Stimulated activated CD4-positive, alpha-beta T cell treated with anti-CD3 and anti-CD28 coated beads, Interleukin-2, amount 100 ng/mL, for 4 hours (primary cell): ENCODE data around the gene CBFA2T2.
"Not testable (repeated sequence)": the region's sequence is repeated elsewhere in the genome, so short reads cannot be mapped to it uniquely, and the experiment has no call there.

Source experiments
- DNase-seq: peaks from one replicate; pipeline ENCODE4 v3.0.0-alpha.2; 2020; ENCODE audit warnings: low read depth

The CBFA2T2 gene

GRCh38 chr20:33679758-33680485, 190.0 kb downstream of the CBFA2T2 start:
- DNase-seq: no peak

DNA sequence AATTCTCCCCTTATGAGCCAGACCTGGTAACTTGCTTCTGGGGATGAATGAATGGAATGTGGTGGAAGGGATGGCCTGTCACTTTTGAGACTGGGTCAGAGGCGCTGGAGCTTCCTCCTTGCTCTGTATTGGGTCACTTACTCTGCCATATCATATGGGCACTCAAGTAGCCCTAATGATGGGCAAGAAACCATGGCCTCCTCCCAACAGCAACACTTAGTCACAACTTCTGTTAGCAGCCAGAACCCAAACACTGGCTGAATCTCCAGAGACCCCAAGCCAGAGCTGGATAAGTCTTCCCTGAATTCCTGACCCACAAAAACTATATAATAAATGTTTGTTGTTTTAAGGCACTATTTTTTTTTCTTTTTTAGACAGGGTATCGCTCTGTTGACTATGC, 190.8 kb downstream of the CBFA2T2 start:
- DNase-seq: no peak

DNA sequence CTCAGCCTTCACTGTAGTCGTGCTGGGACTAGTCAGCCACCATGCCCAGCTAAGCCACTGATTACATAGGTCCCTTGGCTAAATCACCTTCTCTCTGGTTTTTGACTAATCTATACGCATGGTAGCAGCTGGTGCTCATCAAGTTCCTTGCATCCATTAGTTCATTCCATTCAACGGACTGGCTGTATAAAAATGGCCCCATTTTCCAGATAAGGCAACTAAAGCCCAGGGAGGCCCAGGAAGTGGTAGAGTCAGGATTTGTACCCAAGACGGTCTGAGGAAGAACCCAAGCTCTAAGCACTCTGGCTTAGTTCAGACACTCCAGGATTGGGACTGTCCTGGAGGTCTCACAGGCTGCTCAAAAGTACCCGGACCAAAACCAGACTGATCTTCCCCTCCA, 191.4 kb downstream of the CBFA2T2 start:
- no peak for DNase-seq

DNA sequence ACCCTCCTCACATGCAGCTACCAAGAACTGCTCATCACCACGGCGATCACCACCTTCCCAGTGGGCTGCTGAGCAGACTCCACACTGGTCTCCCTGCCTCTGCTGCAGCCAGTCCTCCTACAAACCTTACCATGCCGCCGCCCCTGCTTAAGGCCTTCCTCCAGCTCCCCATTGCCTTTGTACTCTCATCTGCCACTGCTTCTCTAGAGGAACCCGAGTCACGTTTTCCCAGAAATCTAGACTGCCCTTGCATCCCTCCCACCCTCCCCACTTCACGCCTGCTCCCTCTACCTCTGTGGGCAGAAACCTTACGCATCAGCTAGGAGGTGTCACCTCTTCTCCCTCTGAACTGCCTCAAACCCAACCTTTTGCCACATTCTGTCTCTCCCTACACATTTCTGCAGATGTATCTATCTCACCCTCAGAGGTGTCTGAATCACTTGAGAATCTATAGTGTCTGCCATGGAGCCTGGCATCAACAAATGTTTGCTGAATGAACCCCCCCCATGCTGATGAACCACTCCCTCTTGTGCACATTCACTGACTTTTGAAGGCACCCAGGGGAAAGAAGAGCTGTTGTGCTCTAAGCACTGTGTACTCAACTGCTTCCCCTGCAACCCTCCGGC, 191.9 kb downstream of the CBFA2T2 start:
- no peak for DNase-seq

DNA sequence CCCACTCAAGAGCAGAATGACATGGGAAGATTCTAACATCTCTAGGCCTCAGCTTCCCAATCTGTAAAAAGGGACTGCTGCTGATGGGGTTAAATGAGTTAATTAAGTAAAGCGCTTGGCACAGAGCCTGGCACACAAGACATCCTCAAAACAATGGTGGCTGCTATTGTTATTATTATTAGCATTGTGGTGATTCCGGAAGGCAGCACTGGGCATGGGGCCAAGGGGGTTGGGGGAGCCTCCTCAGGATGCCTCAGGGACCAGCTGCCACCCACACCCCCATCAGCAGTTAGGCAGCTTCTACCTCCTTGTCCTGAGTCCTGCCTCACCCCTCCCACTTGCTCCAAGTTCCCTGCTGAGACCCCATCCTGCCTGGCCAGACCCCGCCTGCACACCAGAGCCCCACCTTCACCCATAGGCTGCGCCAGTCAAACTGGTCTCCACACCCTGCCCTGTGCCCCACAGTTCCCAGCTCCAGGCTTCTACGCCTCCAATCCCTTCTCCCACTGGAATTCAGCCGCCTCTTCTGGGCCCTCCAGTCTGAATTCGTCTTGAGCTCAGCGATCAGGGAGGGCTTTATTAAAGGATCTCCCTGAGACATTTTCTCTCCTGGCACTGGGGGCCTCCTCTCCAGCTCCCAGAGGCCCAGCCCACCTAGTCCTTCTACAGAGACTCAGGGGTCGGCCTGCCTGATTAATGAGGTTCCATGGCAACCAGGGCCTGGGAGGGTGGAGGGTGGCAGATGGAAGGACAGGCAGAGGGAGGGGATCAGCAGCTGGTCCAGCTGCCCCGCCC, 194.8 kb downstream of the CBFA2T2 start:
- DNase-seq: no peak

DNA sequence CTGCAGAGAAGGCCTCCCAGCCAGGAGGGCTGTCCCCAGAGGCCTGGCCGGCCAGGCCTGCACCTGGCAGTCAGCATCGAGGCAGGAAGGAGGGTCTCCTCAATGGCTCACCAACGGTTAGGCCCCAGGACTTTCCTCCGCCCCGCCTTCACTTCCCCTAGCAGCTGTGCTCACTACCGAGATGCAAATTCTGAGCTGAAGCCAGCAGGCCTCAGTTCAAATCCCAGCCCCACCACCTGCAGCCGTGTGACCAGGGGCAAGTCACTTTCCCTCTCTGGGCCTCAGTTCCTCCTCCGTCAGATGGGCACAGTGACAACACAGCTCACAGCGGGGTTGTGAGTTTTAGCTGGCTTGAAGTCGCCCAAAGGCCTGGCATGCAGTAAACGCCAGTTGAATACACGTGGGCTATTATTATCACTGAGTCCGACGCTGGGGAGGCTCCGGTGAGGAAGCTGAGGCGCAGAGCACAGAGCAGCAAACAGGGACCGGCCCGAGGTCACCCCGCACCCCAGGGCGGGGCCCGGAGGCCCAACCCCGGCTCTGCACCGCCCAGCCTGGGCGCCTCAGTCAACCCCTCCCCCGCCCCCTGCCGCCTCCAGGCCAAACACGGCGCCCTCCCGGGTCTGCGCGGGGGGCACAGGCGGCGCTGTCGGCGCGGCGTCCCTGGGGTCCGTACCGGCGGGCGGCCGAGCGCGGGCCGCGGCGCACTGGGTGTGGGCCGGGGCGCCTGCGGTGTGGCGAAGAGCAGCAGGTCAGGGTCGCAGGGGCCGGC, 195.6 kb downstream of the CBFA2T2 start:
- DNase-seq: no peak

DNA sequence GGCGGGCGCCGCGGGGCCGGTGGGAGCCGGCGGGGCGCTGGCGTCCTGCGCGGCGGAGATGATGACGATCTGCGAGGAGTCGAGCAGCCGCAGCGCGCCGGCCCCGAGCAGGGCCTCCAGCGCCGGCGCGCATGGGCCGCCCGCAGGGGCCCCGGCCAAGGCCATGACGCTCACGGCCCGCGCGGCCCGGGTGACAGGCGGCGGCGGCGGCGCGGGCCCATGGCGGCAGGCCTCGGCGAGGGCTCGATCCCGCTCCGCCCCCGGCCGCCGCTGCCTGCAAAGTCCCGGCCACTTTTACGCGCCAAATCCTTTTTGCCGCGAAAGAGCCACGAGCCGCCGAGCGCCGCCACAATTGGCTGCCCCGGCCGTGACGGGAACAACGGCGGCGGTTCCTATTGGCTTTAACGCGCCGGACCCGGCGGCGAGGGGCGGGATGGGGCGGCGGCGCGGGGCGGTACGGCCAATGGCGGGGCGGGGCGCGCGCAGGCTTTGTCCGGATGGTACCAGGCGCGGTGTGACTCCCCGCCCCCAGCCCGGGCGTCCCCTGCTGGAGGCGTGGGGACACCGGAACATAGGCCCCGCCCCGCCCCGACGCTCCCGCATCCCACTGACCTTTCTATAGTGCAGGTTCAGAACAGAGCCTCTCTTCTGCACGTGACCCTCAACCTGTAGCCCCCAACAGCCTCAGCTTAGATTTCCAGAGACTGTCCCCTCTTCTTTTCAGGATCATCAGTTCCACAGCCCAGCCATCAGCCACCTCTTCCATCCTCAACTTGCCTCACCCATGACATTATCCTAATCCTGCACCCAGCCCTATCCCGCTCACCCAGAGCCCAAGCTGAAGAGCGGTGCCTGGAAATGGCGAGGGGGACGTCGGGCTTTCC, 196.4 kb downstream of the CBFA2T2 start, which contains the start of gene E2F1:
TSS of gene E2F1 (minus strand) at position 286 of the 884 bp plus-strand sequence. CDS start at position 165, 121 bp downstream.
- DNase-seq: peak; percentile 88

DNA sequence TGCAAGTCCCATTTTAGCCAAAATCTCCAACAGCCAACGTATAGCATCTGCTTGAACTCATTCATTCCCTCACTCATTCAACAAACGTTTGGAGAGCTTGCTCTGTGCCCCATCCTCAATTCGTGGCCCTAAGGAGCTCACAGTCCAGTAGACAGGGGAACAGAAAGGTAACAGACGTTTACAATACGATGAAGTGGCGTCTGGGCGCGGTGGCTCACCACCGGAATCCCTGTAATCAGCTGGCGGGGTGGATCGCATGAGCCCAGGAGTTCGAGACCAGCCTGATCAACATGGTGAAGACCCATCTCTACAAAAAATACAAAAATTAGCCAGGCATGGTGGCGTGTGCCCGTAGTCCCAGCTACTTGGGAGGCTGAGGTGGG, 197.1 kb downstream of the CBFA2T2 start:
- DNase-seq: no peak

DNA sequence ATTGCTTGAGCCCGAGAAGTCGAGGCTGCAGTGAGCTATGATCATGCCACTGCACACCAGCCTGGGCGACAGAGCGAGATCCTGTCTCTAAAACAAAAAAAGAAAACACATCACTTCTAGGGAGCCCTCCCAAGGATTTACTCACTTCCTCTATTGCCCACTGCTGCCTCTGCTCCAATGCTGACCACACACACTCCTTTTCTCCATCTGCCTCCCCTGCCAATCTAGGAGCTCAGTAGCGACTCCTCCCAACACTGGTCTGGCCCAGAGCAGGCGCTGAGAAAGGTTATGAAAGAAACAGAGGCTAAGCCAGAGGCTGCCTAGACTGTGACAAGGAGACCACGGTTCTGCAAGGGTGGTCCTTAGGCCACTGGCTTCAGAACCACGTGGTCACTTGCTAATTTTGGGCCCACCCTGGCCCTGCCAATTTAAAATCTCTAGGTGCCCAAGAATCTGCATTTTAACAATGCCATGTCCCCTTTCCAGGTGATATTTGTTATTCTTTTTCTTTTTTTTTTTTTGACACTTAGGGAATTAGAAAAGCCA, 197.5 kb downstream of the CBFA2T2 start:
- DNase-seq: no peak

- no peak for DNase-seq
These were observed 198.4 kb downstream of the CBFA2T2 start for GRCh38 chr20:33687993-33688937.

DNA sequence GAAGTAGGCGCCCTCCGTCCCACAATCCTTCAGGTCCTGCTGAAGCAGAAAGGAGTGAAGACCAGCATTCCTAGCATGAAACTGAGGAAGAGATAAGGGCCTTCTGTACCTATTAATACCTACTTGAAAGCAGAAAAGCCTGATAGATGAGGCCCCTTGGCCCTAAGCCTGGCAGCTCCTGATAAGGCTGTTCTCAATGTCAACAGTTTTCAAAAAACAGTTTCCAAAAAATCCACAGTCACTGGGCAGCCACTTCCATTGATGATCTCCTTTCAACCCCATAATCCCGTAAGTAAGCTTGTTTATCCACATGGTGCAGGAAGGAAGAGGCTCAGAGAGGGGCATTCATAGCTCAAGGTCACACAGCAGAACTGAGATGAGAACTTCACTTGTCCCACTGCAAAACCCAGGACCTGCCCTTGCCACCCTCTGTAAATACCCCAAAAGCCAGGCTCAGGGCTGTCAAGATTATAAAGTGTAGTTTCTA, 199.1 kb downstream of the CBFA2T2 start:
- DNase-seq: no peak

GRCh38 chr20:33689493-33689892, 199.6 kb downstream of the CBFA2T2 start:
- no peak for DNase-seq

DNA sequence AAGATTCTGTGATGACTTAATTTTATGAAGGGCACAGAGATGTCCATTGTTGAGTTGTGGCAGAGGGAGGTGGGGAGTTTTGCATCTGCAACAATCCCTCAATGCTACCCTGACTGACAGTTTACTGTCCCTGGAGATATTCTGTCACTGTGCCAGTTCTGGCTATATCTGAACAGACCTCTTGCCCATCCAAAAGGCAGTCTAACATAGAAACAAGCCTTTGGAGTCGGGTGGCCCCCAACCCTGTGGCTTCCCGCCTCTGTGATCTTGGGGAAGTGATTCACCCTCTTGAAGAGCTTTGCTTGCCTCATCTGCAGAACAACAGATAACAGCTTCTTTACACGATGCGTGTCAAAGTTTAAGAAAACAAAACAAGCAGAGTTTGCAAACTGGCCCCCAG, 200.1 kb downstream of the CBFA2T2 start:
- DNase-seq: no peak

DNA sequence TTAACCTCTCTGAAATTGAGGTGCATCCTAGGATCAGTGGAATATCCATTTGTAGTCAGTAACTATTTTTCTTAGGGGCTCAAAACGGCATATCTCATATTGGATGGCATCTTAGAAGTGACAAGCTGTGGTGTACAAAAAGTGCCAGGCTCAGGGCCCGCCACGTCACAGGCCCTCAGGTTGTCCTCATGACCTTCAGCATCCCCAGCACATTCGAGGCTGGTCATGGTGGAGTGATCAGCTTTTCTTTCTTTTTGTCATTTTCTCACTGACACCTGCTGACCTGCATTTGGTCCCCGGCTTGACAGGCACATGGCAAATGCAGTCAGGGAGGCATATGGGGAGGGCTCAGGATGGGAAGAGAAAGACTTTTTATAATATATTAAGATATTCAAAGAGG, 203.4 kb downstream of the CBFA2T2 start:
- DNase-seq: no peak

GRCh38 chr20:33693741-33694638, 204.1 kb downstream of the CBFA2T2 start:
- no peak for DNase-seq

DNA sequence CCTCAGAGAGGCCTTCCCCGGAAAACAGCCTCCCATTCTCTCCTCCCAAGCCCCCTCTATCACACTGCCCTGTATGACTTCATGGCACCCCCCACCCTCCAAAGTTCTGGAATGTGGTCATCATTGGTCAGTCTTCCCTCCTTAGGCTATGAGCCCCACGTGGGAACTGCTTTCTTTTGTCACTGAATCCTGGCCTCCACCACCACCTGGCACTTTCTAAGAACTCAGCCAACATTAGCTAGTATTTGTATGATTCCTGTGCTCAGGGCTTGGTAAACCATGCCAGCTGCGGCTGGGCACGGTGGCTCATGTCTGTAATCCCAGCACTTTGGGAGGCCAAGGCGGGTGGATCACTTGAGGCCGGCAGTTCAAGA, 204.7 kb downstream of the CBFA2T2 start:
- no peak for DNase-seq

- no peak for DNase-seq
These were observed 206.6 kb downstream of the CBFA2T2 start for GRCh38 chr20:33696448-33696847.

- DNase-seq: no peak
These were observed 207.2 kb downstream of the CBFA2T2 start for GRCh38 chr20:33697129-33697528.

DNA sequence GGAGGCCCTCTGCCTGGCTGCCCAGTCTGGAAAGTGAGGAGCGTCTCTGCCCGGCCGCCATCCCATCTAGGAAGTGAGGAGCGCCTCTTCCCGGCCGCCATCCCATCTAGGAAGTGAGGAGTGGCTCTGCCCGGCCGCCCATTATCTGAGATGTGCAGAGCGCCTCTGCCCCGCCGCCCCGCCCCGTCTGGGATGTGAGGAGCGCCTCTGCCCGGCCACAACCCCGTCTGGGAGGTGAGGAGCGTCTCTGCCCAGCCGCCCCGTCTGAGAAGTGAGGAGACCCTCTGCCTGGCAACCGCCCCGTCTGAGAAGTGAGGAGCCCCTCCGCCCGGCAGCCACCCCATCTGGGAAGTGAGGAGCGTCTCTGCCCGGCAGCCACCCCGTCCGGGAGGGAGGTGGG, 209.1 kb downstream of the CBFA2T2 start:
- not testable (repeated sequence) for DNase-seq
